Right cardiac atrium (tissue), 5 donors: ENCODE data around the gene PTPRU. TPM values are rescaled to one million over a fixed set of nuclear protein-coding genes. Genes with fewer than 3 reads are reported as not detected.
"Not testable (repeated sequence)": the region's sequence is repeated elsewhere in the genome, so short reads cannot be mapped to it uniquely, and the experiment has no call there.

Source experiments
- ATAC-seq, 2 donors: fragments of 200-7000 bp; cut with Tn5 transposase; one replicate each; pipeline versions ENCODE4 v1.8.0 to v1.9.1; 2020; ENCODE audit warnings: moderate library complexity in 2 of 2, mild to moderate bottlenecking in 1 of 2
- DNase-seq, 3 donors: peaks; one replicate each; pipeline ENCODE4 v3.0.0-alpha.2; 2020
- H3K27ac ChIP-seq: one replicate; pipeline ENCODE4 v1.5.1; 2013; ENCODE audit warnings: mild to moderate bottlenecking, low read length, control low read depth, moderate library complexity
- H3K27me3 ChIP-seq: one replicate; pipeline ENCODE4 v1.6.1; 2013; ENCODE audit not compliant: control insufficient read depth, insufficient read depth
- H3K4me1 ChIP-seq: one replicate; pipeline ENCODE4 v1.6.1; 2013; ENCODE audit warnings: low read length; ENCODE audit not compliant: control insufficient read depth, insufficient read depth
- H3K4me3 ChIP-seq: one replicate; pipeline ENCODE4 v1.5.1; 2013; ENCODE audit warnings: low read length, control low read depth
- H3K9me3 ChIP-seq: one replicate; pipeline ENCODE4 v1.6.1; 2013; ENCODE audit warnings: low read length; ENCODE audit not compliant: control insufficient read depth
- WGBS: extraction: QIAGEN DNeasy Blood & Tissue Kit; methylation state at CpG from one replicate; pipeline ENCODE4 v1.1.7; 2013; 5-methylcytosine and 5-hydroxymethylcytosine counted together
- intact Hi-C, 4 donors: fragments of 100-400 bp; cut with DNase I; formaldehyde crosslinking; loops; one replicate each; pipeline versions ENCODE4 v1.11.0 to v1.14.0; 2022 to 2023
- polyA plus RNA-seq: library from polyadenylated mRNA; stranded (reverse); fragments of 200-250 nt; gene quantifications from one replicate; pipeline ENCODE4 v1.2.3, GENCODE V29; 2013
- total RNA-seq, 4 donors: library from RNA; stranded (reverse); fragmentation: NEBNext Ultra II Directional; extraction: Animal tissue kit (Norgen Biotek cat#: 25700); gene quantifications; one replicate each; pipeline ENCODE4 v1.2.1, GENCODE V29; 2021
- donor health status: healthy with polysubstance abuse.
- donor health status: DM: no; HTN: yes; CAD: no.
- donor health status: DM: no; HTN: no; CAD: no.
- donor health status: DM: no; HTN: yes; CAD: no; lungs with severe emphysema.
- donor health status: DM: yes; HTN: yes; CAD: no.

Gene PTPRU
- total and polyA plus RNA-seq, 5 donors = 13.7 to 29.9 (median 23.2) TPM

GRCh38 chr1:29290414-29290985, 54.2 kb downstream of the PTPRU start:
- no peak overlapping the region for H3K4me3 ChIP-seq
- 65% methylated on average over 12 of the region's 12 CpGs for WGBS
- intact Hi-C loops = no loop called here
- H3K4me1 ChIP-seq = no peaks in the 10 kb centered on the region
- ATAC-seq (no peak), DNase-seq (no peak)
- H3K27me3 ChIP-seq = no peaks in the 10 kb centered on the region
- no peaks in the 10 kb centered on the region for H3K9me3 ChIP-seq
- no peak overlapping the region for H3K27ac ChIP-seq

DNA sequence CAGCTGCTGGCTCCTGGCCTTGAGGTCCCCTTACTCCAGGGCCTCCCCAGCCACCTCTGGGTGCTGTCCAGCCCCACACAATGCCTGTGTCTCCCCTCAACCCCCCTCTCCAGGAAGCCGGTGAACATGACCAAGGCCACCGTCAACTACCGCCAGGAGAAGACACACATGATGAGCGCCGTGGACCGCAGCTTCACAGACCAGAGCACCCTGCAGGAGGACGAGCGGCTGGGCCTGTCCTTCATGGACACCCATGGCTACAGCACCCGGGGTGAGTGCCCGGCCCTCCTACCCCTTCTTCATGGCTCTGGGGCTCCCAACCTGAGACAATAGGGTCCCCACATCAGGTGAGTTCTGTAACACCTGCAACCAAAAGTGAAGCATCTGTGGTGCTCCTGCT, 55.4 kb downstream of the PTPRU start:
- Histone ChIP-seq H3K9me3 (no peaks in the 10 kb centered on the region), H3K4me1 (no peaks in the 10 kb centered on the region), H3K4me3 (no peak overlapping the region), H3K27ac (no peak overlapping the region), H3K27me3 (no peaks in the 10 kb centered on the region)
- 93% methylated on average over 10 of the region's 10 CpGs for WGBS
- ATAC-seq = peak in 1 of 2 donors; percentile 28
- intact Hi-C loops = no loop called here
- no peak for DNase-seq

DNA sequence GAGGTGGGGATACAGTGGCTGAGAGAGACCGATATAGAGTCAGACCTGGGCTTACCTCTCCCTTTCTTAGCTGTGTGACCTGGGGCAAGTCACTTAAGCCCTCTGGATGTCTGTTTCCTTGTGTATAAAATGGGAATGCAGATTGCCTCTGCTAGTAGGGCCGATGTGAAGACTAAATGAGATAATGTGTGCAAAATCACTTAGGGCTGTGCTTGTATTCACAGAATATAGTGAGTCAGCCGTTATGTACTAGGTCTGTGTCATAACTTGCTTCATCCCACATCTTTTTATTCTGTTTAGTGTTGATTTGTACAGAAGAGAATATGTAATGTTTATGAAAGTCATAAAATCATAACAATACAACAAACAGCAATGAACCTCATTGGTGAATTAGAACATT, 56.0 kb downstream of the PTPRU start:
- no peaks in the 10 kb centered on the region for H3K9me3 ChIP-seq
- intact Hi-C loops = no loop called here
- H3K4me3 ChIP-seq = no peak overlapping the region
- DNase-seq (no peak), ATAC-seq (no peak)
- no peaks in the 10 kb centered on the region for H3K4me1 ChIP-seq
- no peak overlapping the region for H3K27ac ChIP-seq
- H3K27me3 ChIP-seq = no peaks in the 10 kb centered on the region
- 89% methylated on average over 3 of the region's 3 CpGs for whole genome bisulfite sequencing

GRCh38 chr1:29297450-29297849, 61.1 kb downstream of the PTPRU start:
- ATAC-seq = no peak
- 74% methylated on average over 5 of the region's 5 CpGs for WGBS
- no peaks in the 10 kb centered on the region for H3K4me1 ChIP-seq
- no peaks in the 10 kb centered on the region for H3K9me3 ChIP-seq
- no peak overlapping the region for H3K27ac ChIP-seq
- DNase-seq = no peak
- H3K27me3 ChIP-seq = no peaks in the 10 kb centered on the region
- no peak overlapping the region for H3K4me3 ChIP-seq
- intact Hi-C loops = no loop called here

- peak in 1 of 3 donors; percentile 2 for DNase-seq
- 40% methylated on average over 4 of the region's 4 CpGs for WGBS
- Histone ChIP-seq H3K4me1 (no peaks in the 10 kb centered on the region), H3K4me3 (no peak overlapping the region), H3K9me3 (no peaks in the 10 kb centered on the region), H3K27me3 (no peaks in the 10 kb centered on the region), H3K27ac (no peak overlapping the region)
- peak in 1 of 2 donors; percentile 29 for ATAC-seq
- intact Hi-C loops = no loop called here
Measured at GRCh38 chr1:29298246-29298645, 61.9 kb downstream of the PTPRU start.

DNA sequence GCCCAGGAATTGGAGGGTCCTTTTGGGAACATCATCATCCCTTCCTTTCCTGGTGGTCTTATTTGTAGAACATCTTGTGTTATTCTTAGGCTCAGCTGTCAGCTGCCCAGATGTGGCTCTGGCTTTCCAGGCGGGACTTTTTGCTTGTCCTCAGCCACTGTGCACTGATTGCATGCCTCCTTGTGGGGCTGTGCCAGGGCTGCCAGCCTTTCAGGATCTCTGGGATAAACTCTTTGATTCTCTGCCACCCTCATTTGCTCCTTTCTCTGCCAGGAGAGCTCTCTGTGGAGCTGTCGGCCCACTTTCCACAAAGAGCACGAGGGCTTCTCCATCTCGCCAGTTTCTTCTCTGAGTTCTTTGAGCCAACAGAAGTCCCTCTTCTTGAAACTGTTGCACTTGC, 63.1 kb downstream of the PTPRU start:
- intact Hi-C loops = no loop called here
- H3K27me3 ChIP-seq = no peaks in the 10 kb centered on the region
- WGBS = 75% methylated on average over 4 of the region's 4 CpGs

GRCh38 chr1:29301732-29302131, 65.4 kb downstream of the PTPRU start:
- intact Hi-C loops = not testable (repeated sequence)
- 87% methylated on average over 6 of the region's 6 CpGs for WGBS

More for the DNA sequence above, 63.1 kb downstream of the PTPRU start:
- no peak for ATAC-seq
- Histone ChIP-seq H3K9me3 (no peaks in the 10 kb centered on the region), H3K4me1 (no peaks in the 10 kb centered on the region), H3K27ac (no peak overlapping the region), H3K4me3 (no peak overlapping the region)
- peak in 1 of 3 donors; percentile 25 for DNase-seq

GRCh38 chr1:29303201-29304024, 67.1 kb downstream of the PTPRU start:
- no peak for ATAC-seq
- WGBS = 89% methylated on average over 28 of the region's 28 CpGs
- DNase-seq = peak in 1 of 3 donors; percentile 35
- Histone ChIP-seq H3K27me3 (no peaks in the 10 kb centered on the region), H3K4me3 (no peak overlapping the region), H3K27ac (no peak overlapping the region), H3K4me1 (no peaks in the 10 kb centered on the region), H3K9me3 (no peaks in the 10 kb centered on the region)
- intact Hi-C loops = no loop called here

More at GRCh38 chr1:29301732-29302131, 65.4 kb downstream of the PTPRU start:
- H3K27ac ChIP-seq, H3K9me3 ChIP-seq, H3K4me1 ChIP-seq, DNase-seq, H3K4me3 ChIP-seq, ATAC-seq, H3K27me3 ChIP-seq: not testable (repeated sequence)

- DNase-seq = no peak
- intact Hi-C loops = no loop called here
- WGBS = 80% methylated on average over 8 of the region's 8 CpGs
Measured at GRCh38 chr1:29304025-29304684, 67.8 kb downstream of the PTPRU start.

GRCh38 chr1:29305943-29306342, 69.6 kb downstream of the PTPRU start:
- Histone ChIP-seq H3K27me3 (no peaks in the 10 kb centered on the region), H3K4me3 (no peak overlapping the region), H3K27ac (no peak overlapping the region), H3K9me3 (no peaks in the 10 kb centered on the region), H3K4me1 (no peaks in the 10 kb centered on the region)
- peak in 1 of 3 donors; percentile 16 for DNase-seq
- intact Hi-C loops = no loop called here
- ATAC-seq = no peak
- 82% methylated on average over 7 of the region's 7 CpGs for WGBS

More at GRCh38 chr1:29304025-29304684, 67.8 kb downstream of the PTPRU start:
- no peaks in the 10 kb centered on the region for H3K27me3 ChIP-seq
- H3K27ac ChIP-seq = no peak overlapping the region
- H3K4me1 ChIP-seq = no peaks in the 10 kb centered on the region
- no peaks in the 10 kb centered on the region for H3K9me3 ChIP-seq
- no peak overlapping the region for H3K4me3 ChIP-seq
- ATAC-seq = no peak
